OCI-LY1 (cell line): ENCODE data around the gene INSM1.

ENCODE experiments used
- H2AFZ ChIP-seq: fragments of 200-600 bp; sonication (generic), shearing (Covaris generic); 2 replicates; pipeline ENCODE4 v1.6.0; 2014; ENCODE audit warnings: antibody characterized with exemption, mild to moderate bottlenecking, low read length
- H3F3A ChIP-seq: fragments of 200-600 bp; sonication (generic), shearing (Covaris generic); 2 replicates; pipeline ENCODE4 v1.6.0; 2014; ENCODE audit warnings: mild to moderate bottlenecking, antibody characterized with exemption, low read length, moderate library complexity; ENCODE audit not compliant: insufficient read depth
- H3K27ac ChIP-seq: fragments of 200-600 bp; sonication (generic); 2 replicates; pipeline ENCODE4 v1.5.1; 2014; ENCODE audit warnings: low read length, mixed run types, mild to moderate bottlenecking, low read depth; ENCODE audit not compliant: poor library complexity, severe bottlenecking
- H3K27me3 ChIP-seq: fragments of 200-600 bp; sonication (generic); 2 replicates; pipeline ENCODE4 v1.6.0; 2014; ENCODE audit warnings: antibody characterized with exemption, mild to moderate bottlenecking, low read length, moderate library complexity; ENCODE audit not compliant: insufficient read depth
- H3K36me3 ChIP-seq: fragments of 200-600 bp; sonication (generic); 2 replicates; pipeline ENCODE4 v1.6.1; 2014; ENCODE audit warnings: mild to moderate bottlenecking, antibody characterized with exemption, low read length, moderate library complexity, mixed read lengths; ENCODE audit not compliant: insufficient read depth
- H3K4me1 ChIP-seq: fragments of 200-600 bp; sonication (generic); 2 replicates; pipeline ENCODE4 v1.5.1; 2014; ENCODE audit warnings: mild to moderate bottlenecking, low read length, moderate library complexity; ENCODE audit not compliant: insufficient read depth, severe bottlenecking
- H3K4me2 ChIP-seq: fragments of 200-600 bp; sonication (generic), shearing (Covaris generic); 2 replicates; pipeline ENCODE4 v1.6.1; 2014; ENCODE audit warnings: low read length
- H3K4me3 ChIP-seq: fragments of 200-600 bp; sonication (generic); 2 replicates; pipeline ENCODE4 v1.5.1; 2014; ENCODE audit warnings: low read length, low read depth, mild to moderate bottlenecking, mixed read lengths; ENCODE audit not compliant: poor library complexity, severe bottlenecking
- H3K79me2 ChIP-seq: fragments of 200-600 bp; shearing (Covaris generic); 2 replicates; pipeline ENCODE4 v1.6.1; 2016; ENCODE audit warnings: mixed run types, low read length, mixed read lengths; ENCODE audit not compliant: insufficient read depth
- H3K9ac ChIP-seq: fragments of 200-600 bp; sonication (generic), shearing (Covaris generic); 2 replicates; pipeline ENCODE4 v1.6.1; 2014; ENCODE audit warnings: mild to moderate bottlenecking, low read length, mixed read lengths
- H3K9me2 ChIP-seq: fragments of 200-600 bp; sonication (generic), shearing (Covaris generic); 2 replicates; pipeline ENCODE4 v1.6.1; 2014; ENCODE audit warnings: low read depth, mild to moderate bottlenecking, low read length, mixed read lengths
- H3K9me3 ChIP-seq: fragments of 200-600 bp; shearing (Covaris generic); 2 replicates; pipeline ENCODE4 v1.6.1; 2014; ENCODE audit warnings: low read length, mixed read lengths
- H4K20me1 ChIP-seq: fragments of 200-600 bp; sonication (generic), shearing (Covaris generic); 2 replicates; pipeline ENCODE4 v1.6.0; 2016; ENCODE audit warnings: mild to moderate bottlenecking, low read length; ENCODE audit not compliant: insufficient read depth
- EZH2 ChIP-seq: fragments of 200-600 bp; sonication (generic), shearing (Covaris generic); IDR thresholded peaks from 2 replicates; pipeline ENCODE4 v1.8.0; 2017; ENCODE audit warnings: borderline replicate concordance, mixed run types, mild to moderate bottlenecking, antibody characterized with exemption, low read length, moderate library complexity, mixed read lengths
- TF ChIP-seq, protein P1 (sequence below): fragments of 200-600 bp; sonication (generic), shearing (Covaris generic); IDR thresholded peaks from 2 replicates; pipeline ENCODE4 v1.5.1; 2017; ENCODE audit warnings: mild to moderate bottlenecking, antibody characterized with exemption, low read length, moderate library complexity, mixed read lengths

Gene INSM1

DNA sequence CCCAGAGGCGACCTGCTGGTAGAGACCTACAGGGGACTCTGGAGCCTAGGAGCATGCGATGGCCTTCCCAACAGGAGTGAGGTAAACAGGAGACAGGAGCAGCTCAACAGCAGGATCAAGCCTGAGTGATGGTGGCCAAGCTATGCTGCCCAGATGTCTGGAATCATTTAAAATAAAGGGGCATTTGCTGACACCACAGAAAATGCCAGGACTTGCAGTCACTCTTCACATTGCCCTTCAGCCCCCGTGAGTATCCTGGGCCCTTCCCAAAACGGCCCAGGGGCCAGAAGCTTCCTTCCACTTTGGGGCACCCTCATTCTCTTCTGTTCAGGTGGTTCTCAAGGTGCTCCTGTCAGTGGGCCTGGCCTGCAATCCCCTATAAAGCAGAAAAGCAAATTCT is 23.2 kb downstream of the INSM1 start:
- TF ChIP-seq, protein P1, sequence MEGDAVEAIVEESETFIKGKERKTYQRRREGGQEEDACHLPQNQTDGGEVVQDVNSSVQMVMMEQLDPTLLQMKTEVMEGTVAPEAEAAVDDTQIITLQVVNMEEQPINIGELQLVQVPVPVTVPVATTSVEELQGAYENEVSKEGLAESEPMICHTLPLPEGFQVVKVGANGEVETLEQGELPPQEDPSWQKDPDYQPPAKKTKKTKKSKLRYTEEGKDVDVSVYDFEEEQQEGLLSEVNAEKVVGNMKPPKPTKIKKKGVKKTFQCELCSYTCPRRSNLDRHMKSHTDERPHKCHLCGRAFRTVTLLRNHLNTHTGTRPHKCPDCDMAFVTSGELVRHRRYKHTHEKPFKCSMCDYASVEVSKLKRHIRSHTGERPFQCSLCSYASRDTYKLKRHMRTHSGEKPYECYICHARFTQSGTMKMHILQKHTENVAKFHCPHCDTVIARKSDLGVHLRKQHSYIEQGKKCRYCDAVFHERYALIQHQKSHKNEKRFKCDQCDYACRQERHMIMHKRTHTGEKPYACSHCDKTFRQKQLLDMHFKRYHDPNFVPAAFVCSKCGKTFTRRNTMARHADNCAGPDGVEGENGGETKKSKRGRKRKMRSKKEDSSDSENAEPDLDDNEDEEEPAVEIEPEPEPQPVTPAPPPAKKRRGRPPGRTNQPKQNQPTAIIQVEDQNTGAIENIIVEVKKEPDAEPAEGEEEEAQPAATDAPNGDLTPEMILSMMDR, result no peak
- TF ChIP-seq EZH2, result no peak
- Histone ChIP-seq H3K4me1 (no peaks in the 10 kb centered on the region), H3K9me3 (no peaks in the 10 kb centered on the region), H3K4me2 (no peak overlapping the region), H3K9ac (no peak overlapping the region), H3K27ac (no peak overlapping the region), H3K4me3 (no peak overlapping the region), H3K27me3 (no peaks in the 10 kb centered on the region), H4K20me1 (no peaks in the 10 kb centered on the region), H3K9me2 (no peaks in the 10 kb centered on the region), H3K79me2 (no peaks in the 10 kb centered on the region), H3K36me3 (no peaks in the 10 kb centered on the region), H2AFZ (no peak overlapping the region), H3F3A (no peaks in the 10 kb centered on the region)

DNA sequence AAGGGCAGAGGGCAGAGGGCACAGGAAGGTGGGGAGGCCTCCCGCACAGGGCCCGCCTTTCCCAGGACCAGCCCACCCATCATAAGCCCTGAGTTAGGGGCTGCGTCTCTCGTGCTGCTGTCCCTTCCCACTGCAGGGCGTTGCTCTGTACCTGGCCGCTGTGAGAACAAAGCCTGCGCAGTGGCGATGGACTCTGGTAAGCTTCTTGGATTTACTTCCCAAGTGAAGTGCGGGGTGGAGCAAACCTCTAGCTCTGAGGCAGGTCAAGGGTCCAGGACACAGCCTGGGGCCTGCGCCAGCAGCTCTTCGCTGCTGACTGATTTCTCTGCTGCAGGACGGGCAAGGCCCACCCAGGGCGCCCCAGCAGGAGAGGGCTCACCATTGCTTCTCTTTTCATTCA is 23.9 kb downstream of the INSM1 start:
- Histone ChIP-seq H3K27ac (no peak overlapping the region), H3K36me3 (no peaks in the 10 kb centered on the region)

GRCh38 chr20:20393207-20394120 is 25.6 kb downstream of the INSM1 start:
- no peaks in the 10 kb centered on the region for H4K20me1 ChIP-seq
- H3K27me3 ChIP-seq, result no peaks in the 10 kb centered on the region
- no peak overlapping the region for H3K4me3 ChIP-seq
- H3K36me3 ChIP-seq, result no peaks in the 10 kb centered on the region
- no peaks in the 10 kb centered on the region for H3K4me1 ChIP-seq
- H3K27ac ChIP-seq, result no peak overlapping the region
- H3K9ac ChIP-seq, result no peak overlapping the region
- H3F3A ChIP-seq, result no peaks in the 10 kb centered on the region
- TF ChIP-seq EZH2, result no peak
- TF ChIP-seq, protein P1, result no peak
- H3K79me2 ChIP-seq, result no peaks in the 10 kb centered on the region
- H3K4me2 ChIP-seq, result no peak overlapping the region
- no peak overlapping the region for H2AFZ ChIP-seq
- H3K9me2 ChIP-seq, result no peaks in the 10 kb centered on the region
- no peaks in the 10 kb centered on the region for H3K9me3 ChIP-seq

More for the DNA sequence above, 23.9 kb downstream of the INSM1 start:
- Histone ChIP-seq H3K9ac (no peak overlapping the region), H3K9me3 (no peaks in the 10 kb centered on the region), H3K4me2 (no peak overlapping the region), H3F3A (no peaks in the 10 kb centered on the region), H3K4me1 (no peaks in the 10 kb centered on the region), H2AFZ (no peak overlapping the region), H3K9me2 (no peaks in the 10 kb centered on the region), H4K20me1 (no peaks in the 10 kb centered on the region), H3K79me2 (no peaks in the 10 kb centered on the region), H3K4me3 (no peak overlapping the region), H3K27me3 (no peaks in the 10 kb centered on the region)
- no peak for TF ChIP-seq EZH2
- TF ChIP-seq, protein P1, result no peak
